Measurements from ENCODE around the gene KIF13A.
"Not testable (repeated sequence)": the region's sequence is repeated elsewhere in the genome, so short reads cannot be mapped to it uniquely, and the experiment has no call there.

Gene KIF13A

GRCh38 chr6:17846762-17847161, 140.7 kb downstream of the KIF13A start:
- no peak for DNase-seq (ENCODE audit: low read depth in 2 of 2)

DNA sequence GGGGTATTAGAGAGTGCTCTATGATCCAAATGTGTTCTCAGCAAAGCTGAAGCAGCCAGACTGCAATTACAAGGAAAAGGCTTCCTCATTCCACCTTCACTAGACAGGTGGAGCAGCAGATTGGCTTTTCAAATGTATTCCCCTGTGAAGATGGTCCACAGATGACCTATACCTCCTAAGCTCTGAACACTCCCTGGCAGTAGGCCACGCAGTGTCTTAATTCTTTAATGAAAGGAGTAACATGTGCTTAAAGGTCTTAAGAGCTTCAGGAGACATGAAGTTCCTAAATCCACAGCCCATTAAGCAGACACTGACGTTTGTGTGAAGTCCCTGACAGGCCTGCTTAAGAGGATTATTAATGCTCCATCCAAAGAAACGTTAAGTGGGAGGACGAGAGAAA, 141.8 kb downstream of the KIF13A start:
- no peak for DNase-seq (ENCODE audit: low read depth in 2 of 2)

GRCh38 chr6:17844967-17845366, 142.5 kb downstream of the KIF13A start:
- DNase-seq (ENCODE audit: low read depth in 2 of 2): not testable (repeated sequence)

- DNase-seq (ENCODE audit: low read depth in 2 of 2): no peak
Observed at GRCh38 chr6:17842934-17843821, 144.3 kb downstream of the KIF13A start.

- DNase-seq (ENCODE audit: low read depth in 2 of 2): no peak
Observed at GRCh38 chr6:17842014-17842776, 145.2 kb downstream of the KIF13A start.

DNA sequence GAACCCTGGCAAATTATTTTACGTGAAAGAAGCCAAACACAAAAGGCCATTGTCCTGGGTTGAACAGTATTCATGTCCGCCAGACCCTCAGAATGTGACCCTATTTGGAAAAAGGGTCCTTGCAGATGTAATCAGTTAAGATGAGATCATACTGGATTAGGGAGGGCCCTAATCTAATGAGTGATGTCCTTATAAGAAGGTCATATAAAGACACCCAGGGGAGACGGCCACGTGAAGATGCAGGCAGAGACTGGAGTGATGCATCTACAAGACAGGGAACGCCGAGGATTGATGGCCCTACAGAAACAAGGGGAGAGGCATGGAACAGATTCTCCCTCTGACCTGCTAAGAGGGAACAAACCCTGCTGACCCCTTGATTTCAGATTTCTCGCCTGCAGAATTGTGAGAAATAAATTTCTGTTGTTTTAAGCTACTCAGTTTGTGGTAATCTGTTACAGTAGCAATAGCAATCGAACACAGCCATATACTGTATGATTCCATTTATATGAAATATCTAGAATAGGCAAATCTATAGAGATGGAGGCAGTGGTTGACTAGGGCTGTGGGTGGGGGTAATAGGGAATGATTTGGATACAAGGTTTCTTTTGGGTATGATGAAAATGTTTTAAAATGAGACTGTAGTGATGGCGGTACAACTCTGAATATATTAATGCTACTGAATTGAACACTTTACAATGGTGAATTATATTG, 147.8 kb downstream of the KIF13A start:
- no peak for DNase-seq (ENCODE audit: low read depth in 2 of 2)

- DNase-seq (ENCODE audit: low read depth in 2 of 2): no peak
Observed at GRCh38 chr6:17836293-17836692, 151.1 kb downstream of the KIF13A start.

GRCh38 chr6:17835784-17836183, 151.7 kb downstream of the KIF13A start:
- DNase-seq (ENCODE audit: low read depth in 2 of 2): no peak

GRCh38 chr6:17831135-17831534, 156.3 kb downstream of the KIF13A start:
- no peak for DNase-seq (ENCODE audit: low read depth in 2 of 2)

DNA sequence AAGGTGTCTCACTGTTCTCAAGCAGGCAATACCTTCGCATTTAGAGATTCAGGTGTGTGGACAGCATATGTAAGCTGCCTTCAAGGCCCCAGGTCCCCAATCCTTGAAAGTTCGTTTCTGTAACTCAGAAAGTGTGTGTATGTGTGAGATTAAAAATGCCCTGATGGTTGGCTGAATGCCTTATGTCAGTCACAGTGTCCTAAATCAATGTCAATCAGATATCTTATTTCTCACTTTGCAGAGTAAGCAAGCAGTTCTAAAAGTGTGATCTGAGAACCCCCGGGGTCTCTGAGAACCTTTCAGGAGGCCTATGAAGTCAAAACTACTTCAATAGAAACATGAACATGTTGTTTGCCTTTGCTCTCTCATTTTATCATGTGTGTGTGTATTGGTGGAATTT, 157.5 kb downstream of the KIF13A start:
- DNase-seq (ENCODE audit: low read depth in 2 of 2): no peak

DNA sequence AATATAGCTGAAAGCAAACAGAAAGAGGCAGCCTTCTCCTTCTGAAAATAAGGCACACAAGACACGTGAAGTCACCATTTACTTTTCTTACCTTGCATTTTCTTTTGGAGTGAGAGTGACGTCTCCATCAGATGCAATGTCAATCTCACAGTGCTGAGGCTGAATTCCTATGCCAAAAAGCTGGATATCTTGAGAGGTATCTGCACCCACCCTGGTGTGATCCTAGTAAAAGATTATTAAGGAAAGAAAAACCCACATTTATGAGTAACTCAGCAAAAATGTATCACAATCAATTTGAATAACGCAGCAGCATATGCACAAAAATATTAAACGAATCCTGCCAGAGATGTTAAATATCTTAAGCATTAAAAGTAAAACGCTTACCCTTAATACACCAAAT, 159.3 kb downstream of the KIF13A start:
- DNase-seq (ENCODE audit: low read depth in 2 of 2): no peak

- DNase-seq (ENCODE audit: low read depth in 2 of 2): no peak
Observed at GRCh38 chr6:17826301-17826700, 161.1 kb downstream of the KIF13A start.

GRCh38 chr6:17820055-17820454, 167.4 kb downstream of the KIF13A start:
- DNase-seq (ENCODE audit: low read depth in 2 of 2): no peak

DNA sequence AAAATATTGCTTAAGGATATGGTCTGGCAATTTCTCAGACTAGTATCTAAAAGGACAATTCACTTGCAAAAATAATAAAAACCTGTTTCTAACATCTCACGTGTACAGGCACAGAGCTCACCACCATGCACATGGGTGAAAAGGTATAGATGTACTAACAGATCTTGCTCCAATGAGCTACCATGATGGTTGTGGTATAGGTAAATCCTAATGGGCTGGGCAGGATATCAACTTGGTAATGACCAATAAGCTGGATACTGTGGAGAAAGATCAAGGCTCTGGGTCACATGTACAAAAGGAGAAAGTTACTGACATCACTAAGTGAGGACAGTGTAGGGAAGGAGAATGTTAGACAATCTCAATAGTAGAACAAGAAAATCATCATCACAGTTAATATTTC, 169.7 kb downstream of the KIF13A start:
- no peak for DNase-seq (ENCODE audit: low read depth in 2 of 2)

- no peak for DNase-seq (ENCODE audit: low read depth in 2 of 2)
Observed at GRCh38 chr6:17816921-17817611, 170.4 kb downstream of the KIF13A start.

- DNase-seq (ENCODE audit: low read depth in 2 of 2): no peak
Observed at GRCh38 chr6:17813542-17813941, 173.9 kb downstream of the KIF13A start.

- no peak for DNase-seq (ENCODE audit: low read depth in 2 of 2)
Observed at GRCh38 chr6:17812311-17812710, 175.1 kb downstream of the KIF13A start.

- DNase-seq (ENCODE audit: low read depth in 2 of 2): no peak
Observed at GRCh38 chr6:17808609-17809008, 178.8 kb downstream of the KIF13A start.

DNA sequence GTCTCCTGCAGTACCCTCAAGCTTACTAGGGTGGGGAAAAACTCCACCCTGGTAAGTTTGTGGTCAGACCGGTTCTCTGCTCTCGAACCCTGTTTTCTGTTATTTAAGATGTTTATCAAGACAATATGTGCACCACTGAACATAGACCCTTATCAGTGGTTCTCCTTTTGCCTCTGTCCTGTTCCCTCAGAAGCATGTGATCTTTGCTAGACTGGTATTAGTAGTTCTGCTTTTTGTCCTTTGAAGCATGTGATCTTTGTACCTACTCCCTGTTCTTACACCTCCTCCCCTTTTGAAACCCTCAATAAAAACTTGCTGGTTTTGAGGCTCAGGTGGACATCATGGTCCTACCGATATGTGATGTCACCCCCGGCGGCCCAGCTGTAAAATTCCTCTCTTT, 180.0 kb downstream of the KIF13A start:
- not testable (repeated sequence) for DNase-seq (ENCODE audit: low read depth in 2 of 2)

DNA sequence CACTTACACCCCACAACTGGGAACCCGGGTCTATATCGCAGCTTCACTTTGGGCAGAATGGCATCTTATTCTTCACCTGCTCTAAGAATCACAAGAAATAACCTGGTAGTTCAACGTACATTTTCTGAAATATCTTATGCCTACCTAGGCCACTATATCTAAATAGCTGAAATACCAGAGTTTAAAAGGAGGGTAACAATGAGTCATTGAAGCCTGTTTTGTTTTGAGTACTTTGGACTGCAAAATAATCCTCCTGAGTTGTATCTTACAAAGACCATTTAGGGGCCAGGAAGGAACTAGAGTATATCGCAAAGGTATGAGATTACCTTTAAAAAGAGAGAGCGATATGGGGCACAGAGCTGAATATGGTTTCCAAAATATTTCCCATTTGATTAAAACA, 184.0 kb downstream of the KIF13A start:
- no peak for DNase-seq (ENCODE audit: low read depth in 2 of 2)

GRCh38 chr6:17798477-17799154, 188.8 kb downstream of the KIF13A start:
- no peak for DNase-seq (ENCODE audit: low read depth in 2 of 2)
